Right cardiac atrium (tissue), 5 donors: ENCODE results near the gene OTOP3. TPM values are rescaled to one million over a fixed set of nuclear protein-coding genes. Genes with fewer than 3 reads are reported as not detected.

ENCODE experiments used
- ATAC-seq, 2 donors: fragments of 200-7000 bp; cut with Tn5 transposase; one replicate each; pipeline versions ENCODE4 v1.8.0 to v1.9.1; 2020; ENCODE audit warnings: moderate library complexity in 2 of 2, mild to moderate bottlenecking in 1 of 2
- DNase-seq, 3 donors: peaks; one replicate each; pipeline ENCODE4 v3.0.0-alpha.2; 2020
- H3K27ac ChIP-seq: one replicate; pipeline ENCODE4 v1.5.1; 2013; ENCODE audit warnings: mild to moderate bottlenecking, low read length, control low read depth, moderate library complexity
- H3K27me3 ChIP-seq: one replicate; pipeline ENCODE4 v1.6.1; 2013; ENCODE audit not compliant: control insufficient read depth, insufficient read depth
- H3K4me1 ChIP-seq: one replicate; pipeline ENCODE4 v1.6.1; 2013; ENCODE audit warnings: low read length; ENCODE audit not compliant: control insufficient read depth, insufficient read depth
- H3K4me3 ChIP-seq: one replicate; pipeline ENCODE4 v1.5.1; 2013; ENCODE audit warnings: low read length, control low read depth
- H3K9me3 ChIP-seq: one replicate; pipeline ENCODE4 v1.6.1; 2013; ENCODE audit warnings: low read length; ENCODE audit not compliant: control insufficient read depth
- WGBS: extraction: QIAGEN DNeasy Blood & Tissue Kit; methylation state at CpG from one replicate; pipeline ENCODE4 v1.1.7; 2013; 5-methylcytosine and 5-hydroxymethylcytosine counted together
- intact Hi-C, 4 donors: fragments of 100-400 bp; cut with DNase I; formaldehyde crosslinking; loops; one replicate each; pipeline versions ENCODE4 v1.11.0 to v1.14.0; 2022 to 2023
- polyA plus RNA-seq: library from polyadenylated mRNA; stranded (reverse); fragments of 200-250 nt; gene quantifications from one replicate; pipeline ENCODE4 v1.2.3, GENCODE V29; 2013
- total RNA-seq, 4 donors: library from RNA; stranded (reverse); fragmentation: NEBNext Ultra II Directional; extraction: Animal tissue kit (Norgen Biotek cat#: 25700); gene quantifications; one replicate each; pipeline ENCODE4 v1.2.1, GENCODE V29; 2021
- donor health status: healthy with polysubstance abuse.
- donor health status: DM: no; HTN: yes; CAD: no.
- donor health status: DM: no; HTN: no; CAD: no.
- donor health status: DM: no; HTN: yes; CAD: no; lungs with severe emphysema.
- donor health status: DM: yes; HTN: yes; CAD: no.

OTOP3 gene
- total and polyA plus RNA-seq, 5 donors = not detected

- Histone ChIP-seq H3K27ac (no peak overlapping the region), H3K27me3 (no peaks in the 10 kb centered on the region), H3K4me1 (peaks cover 16% of the 10 kb centered on the region), H3K9me3 (no peaks in the 10 kb centered on the region), H3K4me3 (no peak overlapping the region)
- ATAC-seq (no peak), DNase-seq (no peak)
- intact Hi-C loops = no loop called here
- WGBS = 88% methylated on average over 10 of the region's 10 CpGs
Observed at GRCh38 chr17:74990581-74991105, 54.9 kb downstream of the OTOP3 start.

DNA sequence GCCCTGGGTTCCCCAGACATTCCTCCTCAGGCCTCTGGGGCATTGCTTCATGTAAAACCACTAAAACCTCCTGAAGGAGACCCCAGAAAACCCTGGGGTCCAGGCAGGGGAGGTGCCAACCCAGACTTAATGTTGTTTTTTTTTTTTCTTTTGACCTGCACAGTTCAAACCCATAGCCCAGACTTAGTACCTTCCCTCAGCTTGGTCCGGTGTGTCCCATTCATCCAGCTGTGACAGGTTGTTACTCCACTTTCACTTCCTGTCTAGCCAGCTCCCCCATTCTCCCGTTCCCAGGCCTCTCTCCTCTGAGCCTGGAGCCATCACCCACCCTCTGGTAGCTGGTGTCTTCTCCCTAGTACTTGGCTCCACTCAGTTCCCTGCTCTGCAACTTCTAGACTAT, 56.5 kb downstream of the OTOP3 start:
- no peak for DNase-seq
- Histone ChIP-seq H3K27ac (peak overlapping the region; percentile 83), H3K9me3 (no peaks in the 10 kb centered on the region), H3K4me1 (peaks cover 16% of the 10 kb centered on the region), H3K27me3 (no peaks in the 10 kb centered on the region), H3K4me3 (no peak overlapping the region)
- whole genome bisulfite sequencing = 59% methylated on average over 2 of the region's 2 CpGs
- ATAC-seq = no peak
- intact Hi-C loops = no loop called here

GRCh38 chr17:74994440-74994839, 58.7 kb downstream of the OTOP3 start:
- no peak overlapping the region for H3K27ac ChIP-seq
- no peaks in the 10 kb centered on the region for H3K9me3 ChIP-seq
- ATAC-seq (no peak), DNase-seq (no peak)
- H3K27me3 ChIP-seq = no peaks in the 10 kb centered on the region
- intact Hi-C loops = no loop called here
- H3K4me1 ChIP-seq = peaks cover 15% of the 10 kb centered on the region
- no peak overlapping the region for H3K4me3 ChIP-seq
- 82% methylated on average over 7 of the region's 7 CpGs for WGBS

DNA sequence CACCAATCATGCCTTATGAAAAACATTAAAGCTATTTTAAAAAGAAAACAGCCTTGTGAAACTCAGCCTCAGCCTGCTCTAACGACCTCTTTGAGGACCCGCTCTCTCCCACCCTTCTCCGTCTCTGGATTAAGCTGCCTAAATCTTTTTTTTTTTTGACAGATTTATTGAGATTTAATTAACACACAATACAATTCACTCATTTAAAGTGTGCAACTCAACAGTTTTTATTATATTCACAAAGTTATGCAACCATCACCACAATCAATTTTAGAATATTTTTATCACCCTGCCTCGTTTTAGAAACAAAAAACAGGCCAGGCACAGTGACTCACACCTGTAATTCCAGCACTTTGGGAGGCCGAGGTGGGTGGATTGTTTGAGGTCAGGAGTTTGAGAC, 60.1 kb downstream of the OTOP3 start:
- intact Hi-C loops = no loop called here
- Histone ChIP-seq H3K4me1 (peaks cover 9% of the 10 kb centered on the region), H3K9me3 (no peaks in the 10 kb centered on the region), H3K27ac (no peak overlapping the region), H3K27me3 (no peaks in the 10 kb centered on the region), H3K4me3 (no peak overlapping the region)
- no peak for ATAC-seq
- DNase-seq = no peak
- WGBS = 84% methylated on average over 5 of the region's 5 CpGs

GRCh38 chr17:74998783-74999182, 63.1 kb downstream of the OTOP3 start:
- Histone ChIP-seq H3K27ac (peak overlapping the region; percentile 57), H3K4me1 (peaks cover 6% of the 10 kb centered on the region), H3K4me3 (no peak overlapping the region), H3K27me3 (no peaks in the 10 kb centered on the region), H3K9me3 (no peaks in the 10 kb centered on the region)
- WGBS = 50% methylated on average over 6 of the region's 6 CpGs
- peak in 2 of 3 donors; percentile 56 to 61 for DNase-seq
- intact Hi-C loops = no loop called here
- ATAC-seq = peak; percentile 71 to 73

- Histone ChIP-seq H3K27me3 (no peaks in the 10 kb centered on the region), H3K4me1 (peaks cover 6% of the 10 kb centered on the region), H3K9me3 (no peaks in the 10 kb centered on the region), H3K4me3 (no peak overlapping the region), H3K27ac (peak overlapping the region; percentile 57)
- ATAC-seq (peak; percentile 56 to 77), DNase-seq (no peak)
- WGBS = 73% methylated on average over 4 of the region's 4 CpGs
- intact Hi-C loops = no loop called here
Observed at GRCh38 chr17:74999523-74999922, 63.8 kb downstream of the OTOP3 start.

Other genes starting within 250 kb of the OTOP3 start
- under 1 TPM in 3 of 4 donors, not detected in 1; 0.25 to 0.62 (median 0.34) TPM for gene CD300LF, start 223.0 kb upstream of the OTOP3 start, total RNA-seq
- gene CD300LF, start 223.0 kb upstream of the OTOP3 start, polyA plus RNA-seq = 0.05 TPM
- 1 to 10 TPM; 1.1 to 3.4 (median 1.2) TPM for gene RAB37, start 198.6 kb upstream of the OTOP3 start, total RNA-seq
- gene RAB37, start 198.6 kb upstream of the OTOP3 start, polyA plus RNA-seq = 1.5 TPM
- 10 to 100 TPM in 2 of 4 donors, 1 to 10 TPM in 2; 6.1 to 11.6 (median 9.7) TPM for gene NHERF1, start 187.3 kb upstream of the OTOP3 start, total RNA-seq
- 7.2 TPM for gene NHERF1, start 187.3 kb upstream of the OTOP3 start, polyA plus RNA-seq
- 10 to 100 TPM; 21.7 to 31.1 (median 25.0) TPM for gene NAT9, start 159.6 kb upstream of the OTOP3 start, total RNA-seq
- 16.8 TPM for gene NAT9, start 159.6 kb upstream of the OTOP3 start, polyA plus RNA-seq
- gene GRIN2C, start 76.0 kb upstream of the OTOP3 start, total RNA-seq = 10 to 100 TPM; 30.4 to 62.8 (median 51.3) TPM
- 31.4 TPM for gene GRIN2C, start 76.0 kb upstream of the OTOP3 start, polyA plus RNA-seq
- gene FDXR, start 62.9 kb upstream of the OTOP3 start, total RNA-seq = 10 to 100 TPM in 1 of 4 donors, 1 to 10 TPM in 3; 4.9 to 10.5 (median 7.1) TPM
- 9.9 TPM for gene FDXR, start 62.9 kb upstream of the OTOP3 start, polyA plus RNA-seq
- not detected for gene FADS6, start 42.3 kb upstream of the OTOP3 start, total RNA-seq
- 0.05 TPM for gene FADS6, start 42.3 kb upstream of the OTOP3 start, polyA plus RNA-seq
- under 1 TPM; 0.06 to 0.59 (median 0.27) TPM for gene USH1G, start 12.6 kb upstream of the OTOP3 start, total RNA-seq
- 0.23 TPM for gene USH1G, start 12.6 kb upstream of the OTOP3 start, polyA plus RNA-seq
- not detected for gene OTOP2, start 11.6 kb upstream of the OTOP3 start, total RNA-seq
- not detected for gene OTOP2, start 11.6 kb upstream of the OTOP3 start, polyA plus RNA-seq
- gene HID1, start 36.9 kb downstream of the OTOP3 start, total RNA-seq = 10 to 100 TPM in 2 of 4 donors, 1 to 10 TPM in 2; 6.5 to 11.9 (median 10.1) TPM
- 12.0 TPM for gene HID1, start 36.9 kb downstream of the OTOP3 start, polyA plus RNA-seq
- 10 to 100 TPM; 11.0 to 17.5 (median 14.2) TPM for gene CDR2L, start 51.7 kb downstream of the OTOP3 start, total RNA-seq
- 13.8 TPM for gene CDR2L, start 51.7 kb downstream of the OTOP3 start, polyA plus RNA-seq
- gene MRPL58, start 76.8 kb downstream of the OTOP3 start, total RNA-seq = 10 to 100 TPM; 35.1 to 44.6 (median 37.3) TPM
- gene MRPL58, start 76.8 kb downstream of the OTOP3 start, polyA plus RNA-seq = 62.6 TPM
- gene ATP5PD, start 111.1 kb downstream of the OTOP3 start, total RNA-seq = 100 to 1,000 TPM; 702 to 831 (median 748) TPM
- gene ATP5PD, start 111.1 kb downstream of the OTOP3 start, polyA plus RNA-seq = 2,009 TPM
- gene KCTD2, start 111.3 kb downstream of the OTOP3 start, total RNA-seq = 10 to 100 TPM; 22.3 to 27.5 (median 23.1) TPM
- 22.8 TPM for gene KCTD2, start 111.3 kb downstream of the OTOP3 start, polyA plus RNA-seq
- gene SLC16A5, start 152.1 kb downstream of the OTOP3 start, total RNA-seq = 10 to 100 TPM; 12.7 to 21.6 (median 18.5) TPM
- 12.7 TPM for gene SLC16A5, start 152.1 kb downstream of the OTOP3 start, polyA plus RNA-seq
- gene ARMC7, start 174.1 kb downstream of the OTOP3 start, total RNA-seq = 10 to 100 TPM in 1 of 4 donors, 1 to 10 TPM in 3; 9.4 to 10.9 (median 9.6) TPM
- gene ARMC7, start 174.1 kb downstream of the OTOP3 start, polyA plus RNA-seq = 7.7 TPM
- gene NT5C, start 195.8 kb downstream of the OTOP3 start, total RNA-seq = 10 to 100 TPM; 29.1 to 35.9 (median 33.3) TPM
- 37.5 TPM for gene NT5C, start 195.8 kb downstream of the OTOP3 start, polyA plus RNA-seq
- 10 to 100 TPM; 11.7 to 22.3 (median 17.9) TPM for gene JPT1, start 218.6 kb downstream of the OTOP3 start, total RNA-seq
- gene JPT1, start 218.6 kb downstream of the OTOP3 start, polyA plus RNA-seq = 40.5 TPM
- 100 to 1,000 TPM; 249 to 272 (median 257) TPM for gene SUMO2, start 247.1 kb downstream of the OTOP3 start, total RNA-seq
- 99.1 TPM for gene SUMO2, start 247.1 kb downstream of the OTOP3 start, polyA plus RNA-seq